ENCODE results near the gene EHF. TPM values are rescaled to one million over a fixed set of nuclear protein-coding genes. Genes with fewer than 3 reads are reported as not detected.

EHF gene
- total and polyA plus RNA-seq, 12 donors: 0.11 to 6.8 (median 0.76) TPM

DNA sequence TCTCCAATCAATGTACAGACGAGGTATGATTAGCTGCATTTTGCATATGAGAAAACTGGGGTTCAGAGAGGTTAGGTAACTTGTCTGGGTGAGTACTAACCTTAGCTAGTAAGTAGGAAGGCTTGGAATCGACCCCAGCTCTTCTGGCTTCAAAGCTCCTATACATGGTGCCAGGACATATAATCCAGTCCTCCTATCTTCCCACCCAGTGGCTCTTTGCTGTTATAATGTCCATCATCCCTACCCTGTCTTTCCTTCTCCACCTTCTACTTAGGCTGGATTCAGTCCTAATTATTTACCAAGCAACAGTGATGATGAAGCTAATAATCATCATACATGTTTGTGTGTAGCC is 20.0 kb downstream of the EHF start:
- H3K27ac ChIP-seq: peak overlapping the region in 2 of 5 donors; percentile 31 to 48
- 80 to 89% (median 87%) methylated on average over 2 of the region's 2 CpGs for WGBS, 4 donors

DNA sequence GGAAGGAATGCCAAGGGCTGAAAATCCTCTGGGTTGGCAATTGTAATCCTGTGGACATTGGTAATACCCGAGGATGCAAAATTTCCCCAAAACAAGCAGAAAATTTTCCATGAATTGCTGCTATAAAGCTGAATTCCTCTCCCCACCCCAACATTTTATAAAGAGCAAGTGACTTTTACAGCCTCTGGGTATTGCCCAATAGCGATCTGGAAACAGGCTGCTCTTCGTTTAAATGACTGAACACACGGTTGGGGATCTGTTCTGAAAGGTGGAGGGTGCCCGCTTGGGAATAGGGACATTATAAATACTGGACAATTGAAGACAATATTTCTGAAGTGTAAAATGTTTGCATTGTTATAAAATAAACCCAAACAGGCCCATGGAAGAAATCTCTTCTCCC is 20.6 kb downstream of the EHF start:
- H3K36me3 ChIP-seq (replicated peaks in 1 of 2): no peaks in the 10 kb centered on the region
- H3K4me1 ChIP-seq (replicated peaks in 1 of 2): peaks cover 0 to 10% of the 10 kb centered on the region in 2 donors
- no peaks in the 10 kb centered on the region for H3K9me3 ChIP-seq (replicated peaks in 1 of 3)
- peak overlapping the region in 1 of 5 donors; percentile 48 for H3K27ac ChIP-seq
- 66 to 74% (median 69%) methylated on average over 5 of the region's 5 CpGs for WGBS, 4 donors
- TF ChIP-seq, protein P1, sequence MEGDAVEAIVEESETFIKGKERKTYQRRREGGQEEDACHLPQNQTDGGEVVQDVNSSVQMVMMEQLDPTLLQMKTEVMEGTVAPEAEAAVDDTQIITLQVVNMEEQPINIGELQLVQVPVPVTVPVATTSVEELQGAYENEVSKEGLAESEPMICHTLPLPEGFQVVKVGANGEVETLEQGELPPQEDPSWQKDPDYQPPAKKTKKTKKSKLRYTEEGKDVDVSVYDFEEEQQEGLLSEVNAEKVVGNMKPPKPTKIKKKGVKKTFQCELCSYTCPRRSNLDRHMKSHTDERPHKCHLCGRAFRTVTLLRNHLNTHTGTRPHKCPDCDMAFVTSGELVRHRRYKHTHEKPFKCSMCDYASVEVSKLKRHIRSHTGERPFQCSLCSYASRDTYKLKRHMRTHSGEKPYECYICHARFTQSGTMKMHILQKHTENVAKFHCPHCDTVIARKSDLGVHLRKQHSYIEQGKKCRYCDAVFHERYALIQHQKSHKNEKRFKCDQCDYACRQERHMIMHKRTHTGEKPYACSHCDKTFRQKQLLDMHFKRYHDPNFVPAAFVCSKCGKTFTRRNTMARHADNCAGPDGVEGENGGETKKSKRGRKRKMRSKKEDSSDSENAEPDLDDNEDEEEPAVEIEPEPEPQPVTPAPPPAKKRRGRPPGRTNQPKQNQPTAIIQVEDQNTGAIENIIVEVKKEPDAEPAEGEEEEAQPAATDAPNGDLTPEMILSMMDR (IDR thresholded peaks at IDR 0.05): no peak
- no peak for TF ChIP-seq POLR2A (IDR thresholded peaks at IDR 0.05)
- no peak overlapping the region for H3K4me3 ChIP-seq
- intact Hi-C loops (cut with DNase I): no loop called here
- DNase-seq: peak in 1 of 7 donors; percentile 37
- H3K27me3 ChIP-seq: no peaks in the 10 kb centered on the region

More for the DNA sequence above, 20.0 kb downstream of the EHF start:
- H3K27me3 ChIP-seq: no peaks in the 10 kb centered on the region
- H3K36me3 ChIP-seq (replicated peaks in 1 of 2): no peaks in the 10 kb centered on the region
- H3K4me1 ChIP-seq (replicated peaks in 1 of 2): peaks cover 0 to 10% of the 10 kb centered on the region in 2 donors
- H3K4me3 ChIP-seq: no peak overlapping the region
- no peak for TF ChIP-seq POLR2A (IDR thresholded peaks at IDR 0.05)
- TF ChIP-seq, protein P1 (IDR thresholded peaks at IDR 0.05): no peak
- no peaks in the 10 kb centered on the region for H3K9me3 ChIP-seq (replicated peaks in 1 of 3)
- intact Hi-C loops (cut with DNase I): no loop called here
- no peak for DNase-seq

DNA sequence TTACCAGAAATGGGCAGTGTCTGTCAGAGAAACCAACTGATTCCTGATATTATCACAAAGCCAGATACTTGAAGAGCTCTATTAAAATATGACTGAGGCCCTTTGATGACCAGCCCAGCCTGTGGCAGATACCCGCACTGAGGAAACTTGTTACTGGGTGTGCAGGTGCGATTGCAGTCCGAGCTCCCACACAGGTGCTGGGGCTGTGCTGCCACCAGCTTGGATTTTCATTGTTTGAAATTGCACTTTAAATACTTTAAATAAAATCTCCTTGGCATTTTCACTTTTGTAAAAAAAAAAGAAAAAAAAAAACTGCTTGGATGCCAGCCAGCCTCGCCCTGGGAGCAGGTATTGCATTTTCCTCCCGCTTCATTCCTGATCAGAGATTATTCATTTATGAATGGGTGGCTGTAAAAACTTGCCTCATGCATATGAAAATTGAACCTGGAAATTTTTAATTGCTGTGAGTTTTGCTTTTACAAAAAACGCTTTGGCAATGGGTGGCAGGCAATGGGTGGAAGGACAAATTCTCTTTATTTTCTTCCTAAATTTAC is 21.2 kb downstream of the EHF start:
- no peak overlapping the region for H3K27ac ChIP-seq
- H3K4me3 ChIP-seq: no peak overlapping the region
- peaks cover 0 to 10% of the 10 kb centered on the region in 2 donors for H3K4me1 ChIP-seq (replicated peaks in 1 of 2)
- intact Hi-C loops (cut with DNase I): no loop called here
- no peaks in the 10 kb centered on the region for H3K36me3 ChIP-seq (replicated peaks in 1 of 2)
- 70 to 90% (median 84%) methylated on average over 6 of the region's 6 CpGs for WGBS, 4 donors
- no peaks in the 10 kb centered on the region for H3K9me3 ChIP-seq (replicated peaks in 1 of 3)
- TF ChIP-seq POLR2A (IDR thresholded peaks at IDR 0.05): no peak
- TF ChIP-seq, protein P1 (IDR thresholded peaks at IDR 0.05): no peak
- DNase-seq: no peak
- H3K27me3 ChIP-seq: no peaks in the 10 kb centered on the region

DNA sequence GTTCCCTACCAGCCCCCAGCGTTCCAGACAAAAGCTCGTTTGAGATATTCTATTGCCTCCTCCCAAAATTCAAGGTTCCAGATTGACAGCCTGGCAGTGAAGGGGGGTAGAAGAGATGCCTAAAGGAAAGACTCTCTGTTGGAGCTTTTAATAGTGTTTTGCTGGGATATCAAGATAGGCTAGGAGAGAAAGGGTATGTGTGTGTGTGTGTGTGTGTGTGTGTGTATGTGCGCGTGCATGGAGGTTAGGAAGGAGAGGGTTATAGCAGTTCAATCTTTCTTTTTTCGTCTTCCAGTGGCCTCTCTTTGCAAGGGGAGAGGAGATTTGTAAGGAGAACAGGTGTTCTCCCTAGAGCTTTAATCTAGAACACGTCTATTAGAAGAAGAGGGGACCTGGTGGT is 22.0 kb downstream of the EHF start:
- DNase-seq: no peak
- Histone ChIP-seq H3K27ac (no peak overlapping the region), H3K4me1 (replicated peaks in 1 of 2) (peaks cover 0 to 10% of the 10 kb centered on the region in 2 donors), H3K4me3 (no peak overlapping the region), H3K27me3 (no peaks in the 10 kb centered on the region), H3K9me3 (replicated peaks in 1 of 3) (no peaks in the 10 kb centered on the region), H3K36me3 (replicated peaks in 1 of 2) (no peaks in the 10 kb centered on the region)
- 81 to 95% (median 90%) methylated on average over 6 of the region's 6 CpGs for WGBS, 4 donors
- no peak for TF ChIP-seq POLR2A (IDR thresholded peaks at IDR 0.05)
- TF ChIP-seq, protein P1 (IDR thresholded peaks at IDR 0.05): no peak
- intact Hi-C loops (cut with DNase I): no loop called here
